ENCODE results near the gene GRAP2. TPM values are rescaled to one million over a fixed set of nuclear protein-coding genes. Genes with fewer than 3 reads are reported as not detected.
A peak's percentile ranks its signal among the peaks of the same experiment; 100 is the strongest.

GRAP2 gene
- total and polyA plus RNA-seq, 2 experiments from 2014 or later: 0.42 TPM; not detected in 1

GRCh38 chr22:39898997-39899396 is 1.9 kb upstream of the GRAP2 start:
- H3K27ac ChIP-seq (ENCODE audit: low read depth): no peak overlapping the region
- no peak overlapping the region for H3K4me2 ChIP-seq
- H3F3A ChIP-seq (replicated peaks; ENCODE audit: low read depth): no peaks in the 10 kb centered on the region
- 0 out of 2 replicates have a peak, but pooled peaks cover 8% of the 10 kb centered on the region for H3K9me2 ChIP-seq (ENCODE audit: insufficient read depth)
- Mint-ChIP-seq H3K27me3 (ENCODE audit: insufficient read depth, low read depth, poor library complexity) (no peaks in the 10 kb centered on the region), H3K36me3 (ENCODE audit: low read depth) (no peaks in the 10 kb centered on the region), H3K27ac (no peak overlapping the region), H3K4me3 (no peak overlapping the region), H3K9me3 (no peaks in the 10 kb centered on the region), H3K4me1 (no peaks in the 10 kb centered on the region)
- H3K27me3 ChIP-seq (ENCODE audit: insufficient read depth): no peaks in the 10 kb centered on the region
- H2AFZ ChIP-seq: no peak overlapping the region
- no peaks in the 10 kb centered on the region for H3K36me3 ChIP-seq (ENCODE audit: insufficient read depth)
- TF ChIP-seq STAT1 (IDR thresholded peaks at IDR 0.05; ENCODE audit: unreplicated experiment): no peak
- TF ChIP-seq CREB1 (CRISPR knock-in tag; IDR thresholded peaks at IDR 0.05; ENCODE audit: low read depth): no peak
- no peak for TF ChIP-seq ETS1 (IDR thresholded peaks at IDR 0.05)
- no peak for TF ChIP-seq EZH2phosphoT487 (IDR thresholded peaks at IDR 0.05; ENCODE audit: unreplicated experiment)
- TF ChIP-seq REST (IDR thresholded peaks at IDR 0.05; ENCODE audit: unreplicated experiment): no peak
- no peak for TF ChIP-seq CTCF (conservative IDR thresholded peaks at IDR 0.05; ENCODE audit: low read depth in 2 of 2)
- no peak for TF ChIP-seq ZNF114 (CRISPR knock-in tag; IDR thresholded peaks at IDR 0.05)
- H3K4me3 ChIP-seq: no peak overlapping the region
- no peaks in the 10 kb centered on the region; the same call in 1 of the 2 replicates for H4K20me1 ChIP-seq (replicated peaks; ENCODE audit: insufficient read depth)
- no peak for ATAC-seq
- no peaks in the 10 kb centered on the region for H3K79me2 ChIP-seq (replicated peaks; ENCODE audit: insufficient read depth)
- no peak for DNase-seq (ENCODE audit: low spot score)
- no peaks in the 10 kb centered on the region for H3K4me1 ChIP-seq (ENCODE audit: insufficient read depth)

- H3K4me1 ChIP-seq (ENCODE audit: insufficient read depth): peaks cover 3% of the 10 kb centered on the region; the same call in 1 of the 2 replicates
- H3K9me3 Mint-ChIP-seq: no peaks in the 10 kb centered on the region
- no peaks in the 10 kb centered on the region for H3K79me2 ChIP-seq (replicated peaks; ENCODE audit: insufficient read depth)
- peak overlapping the region; percentile 49; the same call in 1 of the 2 replicates for H2AFZ ChIP-seq
- no peak overlapping the region for H3K27ac ChIP-seq (ENCODE audit: low read depth)
- H3K4me1 Mint-ChIP-seq: peaks cover 12% of the 10 kb centered on the region; the same call in 2 of the 3 replicates
- no peaks in the 10 kb centered on the region for H3K27me3 ChIP-seq (ENCODE audit: insufficient read depth)
- H3K27ac Mint-ChIP-seq: no peak overlapping the region
- no peaks in the 10 kb centered on the region for H3K27me3 Mint-ChIP-seq (ENCODE audit: insufficient read depth, low read depth, poor library complexity)
- H3K4me2 ChIP-seq: no peak overlapping the region
- DNase-seq (ENCODE audit: low spot score): no peak
- no peaks in the 10 kb centered on the region; the same call in 1 of the 2 replicates for H4K20me1 ChIP-seq (replicated peaks; ENCODE audit: insufficient read depth)
- H3K36me3 Mint-ChIP-seq (ENCODE audit: low read depth): no peaks in the 10 kb centered on the region
- no peak for ATAC-seq
- H3K9me2 ChIP-seq (ENCODE audit: insufficient read depth): 0 out of 2 replicates have a peak, but pooled peaks cover 8% of the 10 kb centered on the region
- no peaks in the 10 kb centered on the region for H3K36me3 ChIP-seq (ENCODE audit: insufficient read depth)
- H3F3A ChIP-seq (replicated peaks; ENCODE audit: low read depth): no peaks in the 10 kb centered on the region
- H3K4me3 Mint-ChIP-seq: no peak overlapping the region
- H3K4me3 ChIP-seq: no peak overlapping the region
- TF ChIP-seq CTCF (conservative IDR thresholded peaks at IDR 0.05; ENCODE audit: low read depth in 2 of 2) (no peak), CREB1 (CRISPR knock-in tag; IDR thresholded peaks at IDR 0.05; ENCODE audit: low read depth) (no peak), EZH2 (IDR thresholded peaks at IDR 0.05; ENCODE audit: low read depth, unreplicated experiment) (no peak), NANOG (IDR thresholded peaks at IDR 0.05; ENCODE audit: borderline replicate concordance) (no peak), REST (IDR thresholded peaks at IDR 0.05; ENCODE audit: unreplicated experiment) (no peak), JUNB (IDR thresholded peaks at IDR 0.05; ENCODE audit: unreplicated experiment) (no peak), ZNF114 (CRISPR knock-in tag; IDR thresholded peaks at IDR 0.05) (no peak), STAT1 (IDR thresholded peaks at IDR 0.05; ENCODE audit: unreplicated experiment) (no peak)
Measured at GRCh38 chr22:39901565-39902146, 772 bp downstream of the GRAP2 start.
